T-helper 1 cell treated with Interleukin-12 subunit alpha and Interleukin-12 subunit beta and Interleukin-4 antibody, amounts not matched to agents 30 ng/mL and 1 ng/mL, for 36 hours (primary cell): Measurements from ENCODE around the gene RPH3AL. TPM values are rescaled to one million over a fixed set of nuclear protein-coding genes. Genes with fewer than 3 reads are reported as not detected.

Experiments
- intact Hi-C: fragments of 100-400 bp; cut with micrococcal nuclease; formaldehyde crosslinking; loops from one replicate; pipeline ENCODE4 v1.15.1; 2024
- total RNA-seq: library from RNA; stranded (reverse); gene quantifications from 2 replicates; pipeline ENCODE4 v1.2.3, GENCODE V29; 2022

The RPH3AL gene
- total RNA-seq, 1 donor from 2014 or later, result 2.6 TPM

- intact Hi-C loops, result no loop called here
These were observed 1.2 kb upstream of the RPH3AL start for GRCh38 chr17:353838-354234.

GRCh38 chr17:353213-353837 is 718 bp upstream of the RPH3AL start:
- intact Hi-C loops, result no loop called here

GRCh38 chr17:351875-352420 is 659 bp downstream of the RPH3AL start:
- intact Hi-C loops, result no loop called here

GRCh38 chr17:351449-351738 is 1.2 kb downstream of the RPH3AL start:
- intact Hi-C loops, result no loop called here

- intact Hi-C loops, result no loop called here
These were observed 1.7 kb downstream of the RPH3AL start for GRCh38 chr17:350706-351448.

GRCh38 chr17:349666-350065 is 2.9 kb downstream of the RPH3AL start:
- intact Hi-C loops, result no loop called here

- intact Hi-C loops, result no loop called here
These were observed 3.7 kb downstream of the RPH3AL start for GRCh38 chr17:348692-349425.

GRCh38 chr17:348012-348411 is 4.6 kb downstream of the RPH3AL start:
- intact Hi-C loops, result no loop called here

- intact Hi-C loops, result no loop called here
These were observed 5.2 kb downstream of the RPH3AL start for GRCh38 chr17:347309-347899.

GRCh38 chr17:345992-346785 is 6.4 kb downstream of the RPH3AL start:
- intact Hi-C loops, result no loop called here

GRCh38 chr17:345261-345660 is 7.3 kb downstream of the RPH3AL start:
- intact Hi-C loops, result no loop called here

- intact Hi-C loops, result no loop called here
These were observed 8.5 kb downstream of the RPH3AL start for GRCh38 chr17:343875-344752.

- intact Hi-C loops, result no loop called here
These were observed 9.4 kb downstream of the RPH3AL start for GRCh38 chr17:343211-343610.

- intact Hi-C loops, result no loop called here
These were observed 12.5 kb downstream of the RPH3AL start for GRCh38 chr17:340074-340473.

GRCh38 chr17:339193-340061 is 13.2 kb downstream of the RPH3AL start:
- intact Hi-C loops, result no loop called here

GRCh38 chr17:338442-339192 is 14.0 kb downstream of the RPH3AL start:
- intact Hi-C loops, result no loop called here

GRCh38 chr17:337866-338265 is 14.7 kb downstream of the RPH3AL start:
- intact Hi-C loops, result no loop called here

- intact Hi-C loops, result no loop called here
These were observed 15.2 kb downstream of the RPH3AL start for GRCh38 chr17:337453-337852.
